Ramos (cell line): Measurements from ENCODE around the gene ATP11C.
"Not testable (repeated sequence)": the region's sequence is repeated elsewhere in the genome, so short reads cannot be mapped to it uniquely, and the experiment has no call there.

Experiments used
- in situ Hi-C: fragments of 300-500 bp; cut with MboI; formaldehyde crosslinking; loops from one replicate; pipeline ENCODE4 v1.14.3; 2022; ENCODE audit warnings: low sequenced_read_pairs; ENCODE audit not compliant: unreplicated experiment

The ATP11C gene

GRCh38 chrX:139932901-139933796 is at the start of gene ATP11C:
TSS of gene ATP11C (minus strand) at chrX:139933053. CDS start at chrX:139932042, 1,011 bp downstream.
- in situ Hi-C loops: no loop called here

- in situ Hi-C loops: no loop called here
Measured at GRCh38 chrX:139974471-139974870, 41.6 kb upstream of the ATP11C start.

- in situ Hi-C loops: no loop called here
Measured at GRCh38 chrX:139972629-139973624, 40.1 kb upstream of the ATP11C start.

DNA sequence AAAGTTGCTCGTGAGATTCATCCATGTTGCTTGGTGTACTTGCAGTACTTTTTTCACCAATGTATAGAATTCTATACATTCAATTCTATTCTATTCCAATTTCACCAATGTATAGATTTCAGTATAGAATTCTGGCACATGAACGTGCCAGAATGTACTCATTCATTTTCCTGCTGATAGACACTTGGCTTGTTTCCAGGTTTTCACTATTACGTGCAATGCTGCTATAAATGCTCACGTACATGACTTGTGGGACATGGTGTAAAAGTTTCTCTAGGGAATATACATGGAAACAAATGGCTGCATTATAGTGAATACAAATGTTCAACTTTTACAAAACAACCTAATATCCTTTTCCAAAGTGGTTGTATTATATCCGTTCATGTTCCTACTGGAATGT is 39.3 kb upstream of the ATP11C start:
- in situ Hi-C loops: no loop called here

- in situ Hi-C loops: no loop called here
Measured at GRCh38 chrX:139971394-139971749, 38.5 kb upstream of the ATP11C start.

GRCh38 chrX:139969286-139969685 is 36.4 kb upstream of the ATP11C start:
- in situ Hi-C loops: no loop called here

DNA sequence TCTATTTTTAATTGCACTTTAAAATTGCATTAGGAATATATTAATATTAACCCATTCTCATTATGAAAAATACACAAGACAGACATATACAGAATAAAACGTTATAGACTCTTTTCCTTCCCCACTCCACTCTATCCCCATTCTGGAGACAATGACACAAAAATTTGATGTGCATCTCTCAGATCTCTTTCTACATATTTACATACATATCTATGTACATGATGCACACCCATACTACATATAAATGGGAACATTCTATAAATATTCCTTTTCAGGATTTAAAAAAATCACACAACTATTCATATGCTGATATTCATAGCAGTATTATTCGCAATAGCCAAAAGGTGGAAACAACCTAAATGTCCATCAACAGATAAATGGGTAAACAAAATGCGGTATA is 34.9 kb upstream of the ATP11C start:
- in situ Hi-C loops: no loop called here

DNA sequence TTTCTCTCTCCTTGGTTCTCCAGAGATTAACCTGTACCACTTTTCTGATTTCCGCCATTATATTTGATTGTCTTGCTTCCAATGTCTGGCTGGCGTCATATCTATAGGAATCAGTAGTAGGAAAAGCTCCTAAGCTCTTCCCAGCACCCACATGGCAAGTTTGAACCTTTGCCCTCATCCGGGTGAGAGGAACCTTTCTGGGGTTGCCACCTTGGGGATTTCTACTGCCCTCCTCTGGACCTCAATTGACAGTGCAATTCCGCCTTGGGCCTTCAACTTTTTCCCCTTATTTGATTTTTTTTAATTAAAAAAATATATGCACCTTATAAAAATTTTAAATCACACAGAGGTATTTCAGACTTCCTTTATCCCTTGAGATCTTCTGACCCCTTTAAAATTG is 34.4 kb upstream of the ATP11C start:
- in situ Hi-C loops: no loop called here

DNA sequence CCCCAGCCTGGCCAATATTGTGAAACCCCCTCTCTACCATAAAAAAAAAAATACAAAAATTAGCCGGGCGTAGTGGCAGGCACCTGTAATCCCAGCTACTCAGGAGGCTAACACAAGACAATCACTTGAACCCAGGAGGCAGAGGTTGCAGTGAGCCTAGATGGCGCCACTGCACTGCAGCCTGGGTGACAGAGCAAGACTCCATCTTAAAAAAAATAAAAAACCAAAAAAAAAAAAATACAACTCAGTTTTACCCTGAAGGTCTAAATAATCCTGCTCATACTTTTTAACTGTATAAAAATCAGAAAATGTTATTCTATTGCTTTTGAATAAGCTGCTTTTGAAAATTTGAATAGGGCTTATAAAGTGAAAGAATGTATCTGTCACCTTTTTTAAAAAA is 33.3 kb upstream of the ATP11C start:
- in situ Hi-C loops: not testable (repeated sequence)

GRCh38 chrX:139965421-139965820 is 32.6 kb upstream of the ATP11C start, which contains the start of gene CXorf66:
TSS of gene CXorf66 (minus strand) at chrX:139965521. CDS start at chrX:139965496, 25 bp downstream.
- in situ Hi-C loops: no loop called here

GRCh38 chrX:139961091-139961490 is 28.2 kb upstream of the ATP11C start:
- in situ Hi-C loops: not testable (repeated sequence)

DNA sequence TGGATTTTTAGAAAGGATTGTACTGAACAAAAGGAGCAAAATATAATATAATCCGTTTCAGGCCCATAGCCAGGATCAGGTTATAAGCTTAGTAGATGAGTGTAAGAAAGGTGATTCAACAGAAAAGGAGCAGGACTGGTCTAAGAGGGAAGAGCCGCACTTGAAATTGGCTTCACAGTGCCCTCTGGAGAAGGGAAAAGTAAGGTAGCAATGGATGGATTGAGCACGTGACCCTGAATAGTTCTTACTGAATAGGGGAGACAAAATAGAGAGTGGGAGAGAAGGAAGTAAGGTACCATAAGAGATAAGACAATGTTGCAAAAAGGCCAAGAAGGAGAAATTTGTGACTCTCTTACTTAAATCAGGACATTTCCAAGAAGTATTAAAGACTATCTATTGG is 16.9 kb upstream of the ATP11C start:
- in situ Hi-C loops: no loop called here

DNA sequence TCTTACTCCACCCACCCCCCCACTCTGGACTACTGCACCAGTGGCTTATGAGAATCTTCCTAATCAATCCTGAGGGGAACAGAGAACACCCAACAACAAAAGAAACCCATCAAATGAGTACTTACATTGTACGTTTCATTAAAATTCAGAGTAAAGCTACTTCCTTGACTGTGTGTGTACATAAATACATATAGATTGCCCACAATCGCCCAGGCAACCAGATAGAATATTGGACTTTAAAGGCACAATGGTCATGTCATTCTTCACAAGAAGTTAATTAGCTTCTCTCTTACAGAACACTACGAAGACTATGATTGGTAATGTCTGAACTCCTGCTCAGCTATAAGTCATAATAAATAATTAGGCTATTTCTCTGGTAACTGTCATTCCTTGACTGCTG is 12.2 kb upstream of the ATP11C start:
- in situ Hi-C loops: no loop called here

DNA sequence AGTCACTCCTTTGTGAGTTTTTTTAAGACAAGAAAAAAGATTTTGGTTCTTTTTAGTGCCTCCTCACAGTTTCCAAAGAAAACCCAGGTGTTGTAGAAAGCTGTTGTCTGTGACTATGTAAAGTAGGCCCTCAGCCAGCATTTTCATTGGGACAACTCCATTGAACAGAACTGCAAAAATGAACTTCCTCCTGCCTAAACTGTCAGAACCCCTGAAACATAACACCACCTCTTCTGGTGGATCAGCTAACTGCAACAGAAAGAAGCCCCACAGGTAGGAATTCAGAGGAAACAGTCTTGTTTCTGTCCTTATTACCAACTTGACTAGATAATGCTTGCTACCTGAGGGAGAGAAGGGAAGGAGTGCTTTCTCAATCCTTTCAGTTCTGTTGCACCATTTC is 3.4 kb upstream of the ATP11C start:
- in situ Hi-C loops: no loop called here

- in situ Hi-C loops: no loop called here
Measured at GRCh38 chrX:139933904-139934303, 1.1 kb upstream of the ATP11C start.

DNA sequence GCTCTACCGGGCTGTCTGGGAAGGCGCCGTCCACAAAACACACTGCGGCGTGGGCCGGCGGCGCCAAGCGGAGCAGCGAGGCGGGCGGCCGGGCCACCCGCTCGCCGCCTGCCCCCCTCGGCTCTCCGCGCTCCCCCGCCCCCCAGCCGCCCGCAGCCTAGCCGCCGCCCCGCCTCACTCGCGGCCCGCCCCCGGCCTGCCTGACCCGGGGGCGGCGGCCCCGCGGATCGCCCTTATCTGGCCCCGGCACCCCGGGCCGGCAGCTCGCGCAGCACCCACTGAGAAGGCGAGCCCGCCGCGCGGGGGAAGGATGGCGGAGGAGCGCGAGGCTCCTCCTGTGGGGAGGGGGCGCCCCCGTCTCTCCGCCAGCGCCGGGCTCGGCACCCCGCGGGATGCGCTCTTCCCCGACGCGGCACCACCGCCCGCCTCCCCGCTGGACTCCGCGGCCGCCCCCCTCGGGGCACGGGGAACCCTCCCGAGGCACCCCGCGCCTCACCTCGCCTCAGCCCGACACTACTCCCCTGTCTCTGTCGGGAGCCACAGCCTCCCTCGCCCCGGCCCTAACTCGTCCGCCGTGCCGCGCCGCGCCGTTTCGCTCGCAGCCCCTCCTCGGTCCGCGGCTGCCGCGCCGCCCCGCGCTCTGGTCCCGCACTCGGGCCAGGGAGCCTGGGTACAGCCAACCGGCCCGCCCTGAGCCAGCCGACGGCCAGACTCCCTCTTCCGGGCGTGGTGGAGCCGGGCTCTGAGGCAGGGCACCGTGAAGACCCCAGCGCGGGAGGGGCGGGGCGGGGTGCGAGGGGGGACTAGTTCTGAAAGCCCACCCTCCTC is 566 bp downstream of the ATP11C start:
- in situ Hi-C loops: no loop called here

- in situ Hi-C loops: no loop called here
Measured at GRCh38 chrX:139931646-139932072, 1.2 kb downstream of the ATP11C start.

- in situ Hi-C loops: no loop called here
Measured at GRCh38 chrX:139930916-139931645, 1.8 kb downstream of the ATP11C start.

GRCh38 chrX:139930401-139930800 is 2.5 kb downstream of the ATP11C start:
- in situ Hi-C loops: no loop called here
